Upper lobe of left lung (tissue), 6 donors: ENCODE measurements around the gene SLC4A8. TPM values are rescaled to one million over a fixed set of nuclear protein-coding genes. Genes with fewer than 3 reads are reported as not detected.

Experiments used
- ATAC-seq, 2 donors: fragments of 200-7000 bp; cut with Tn5 transposase; one replicate each; pipeline ENCODE4 v1.9.1; 2022; ENCODE audit warnings: mild to moderate bottlenecking in 2 of 2, moderate library complexity in 2 of 2; ENCODE audit not compliant: low FRiP score in 2 of 2
- DNase-seq, 2 donors: peaks; one replicate each; pipeline ENCODE4 v3.0.0-alpha.2; 2019 to 2020
- H3K27ac ChIP-seq, 4 donors: fragments of 200-600 bp; sonication (generic); one replicate each; pipeline ENCODE4 v1.5.1; 2016 to 2019
- H3K27me3 ChIP-seq, 4 donors: fragments of 200-600 bp; sonication (generic); one replicate each; pipeline ENCODE4 v1.5.1; 2017 to 2019
- H3K36me3 ChIP-seq, 4 donors: fragments of 200-600 bp; sonication (generic); one replicate each; pipeline ENCODE4 v1.5.1; 2016 to 2019
- H3K4me1 ChIP-seq, 4 donors: fragments of 200-600 bp; sonication (generic); one replicate each; pipeline ENCODE4 v1.5.1; 2018 to 2019
- H3K4me3 ChIP-seq, 4 donors: fragments of 200-600 bp; sonication (generic); one replicate each; pipeline ENCODE4 v1.5.1; 2017 to 2019; ENCODE audit warnings: mild to moderate bottlenecking in 2 of 4, moderate library complexity in 1 of 4
- H3K9me3 ChIP-seq, 4 donors: fragments of 200-600 bp; sonication (generic); one replicate each; pipeline ENCODE4 v1.5.1; 2018 to 2019
- EP300 ChIP-seq, 4 donors: sonication (generic); formaldehyde crosslinking; IDR thresholded peaks; one replicate each; pipeline ENCODE4 v1.5.1; 2017; ENCODE audit warnings: antibody characterized with exemption in 4 of 4, control low read depth in 2 of 4
- POLR2A ChIP-seq, 4 donors: fragments of 450-650 bp; IDR thresholded peaks; one replicate each; pipeline ENCODE4 v1.5.1; 2016 to 2017; ENCODE audit warnings: antibody characterized with exemption in 4 of 4, mild to moderate bottlenecking in 2 of 4
- POLR2AphosphoS5 ChIP-seq, 2 donors: sonication (generic); formaldehyde crosslinking; IDR thresholded peaks; one replicate each; pipeline ENCODE4 v1.5.1; 2017; ENCODE audit warnings: antibody characterized with exemption in 2 of 2
- WGBS, 2 donors: methylation state at CpG; one replicate each; pipeline ENCODE4 v1.1.5; 2017 to 2018; 5-methylcytosine and 5-hydroxymethylcytosine counted together
- total RNA-seq, 6 donors: library from RNA; depleted of rRNA in 4 of 6; stranded (reverse); fragments of >200 nt in 4 of 6; gene quantifications; one replicate each; pipeline versions ENCODE4 v1.1.0 to v1.2.1, GENCODE V29; 2016 to 2021
- TF ChIP-seq, protein P1 (sequence below), 6 experiments: fragments of 450-650 bp in 4 of 6; fragments of 200-600 bp in 2 of 6; sonication (generic) in 2 of 6; IDR thresholded peaks; one replicate each; pipeline ENCODE4 v1.5.1; 2016 to 2019; ENCODE audit warnings: antibody characterized with exemption in 6 of 6
- donor health status: DM: no; HTN: no; CAD: no; lungs with moderate emphysema.
- donor health status: DM: no; HTN: yes; CAD: no; lungs with severe emphysema.

The SLC4A8 gene
- total RNA-seq, 6 donors from 2014 or later = 2.3 to 13.5 (median 7.4) TPM

- no peaks in the 10 kb centered on the region for H3K27me3 ChIP-seq
- H3K4me1 ChIP-seq = no peaks in the 10 kb centered on the region
- no peak overlapping the region for H3K27ac ChIP-seq
- no peak overlapping the region for H3K4me3 ChIP-seq
- TF ChIP-seq, protein P1, sequence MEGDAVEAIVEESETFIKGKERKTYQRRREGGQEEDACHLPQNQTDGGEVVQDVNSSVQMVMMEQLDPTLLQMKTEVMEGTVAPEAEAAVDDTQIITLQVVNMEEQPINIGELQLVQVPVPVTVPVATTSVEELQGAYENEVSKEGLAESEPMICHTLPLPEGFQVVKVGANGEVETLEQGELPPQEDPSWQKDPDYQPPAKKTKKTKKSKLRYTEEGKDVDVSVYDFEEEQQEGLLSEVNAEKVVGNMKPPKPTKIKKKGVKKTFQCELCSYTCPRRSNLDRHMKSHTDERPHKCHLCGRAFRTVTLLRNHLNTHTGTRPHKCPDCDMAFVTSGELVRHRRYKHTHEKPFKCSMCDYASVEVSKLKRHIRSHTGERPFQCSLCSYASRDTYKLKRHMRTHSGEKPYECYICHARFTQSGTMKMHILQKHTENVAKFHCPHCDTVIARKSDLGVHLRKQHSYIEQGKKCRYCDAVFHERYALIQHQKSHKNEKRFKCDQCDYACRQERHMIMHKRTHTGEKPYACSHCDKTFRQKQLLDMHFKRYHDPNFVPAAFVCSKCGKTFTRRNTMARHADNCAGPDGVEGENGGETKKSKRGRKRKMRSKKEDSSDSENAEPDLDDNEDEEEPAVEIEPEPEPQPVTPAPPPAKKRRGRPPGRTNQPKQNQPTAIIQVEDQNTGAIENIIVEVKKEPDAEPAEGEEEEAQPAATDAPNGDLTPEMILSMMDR (IDR thresholded peaks at IDR 0.05) = no peak
- TF ChIP-seq POLR2AphosphoS5 (IDR thresholded peaks at IDR 0.05) (no peak), EP300 (IDR thresholded peaks at IDR 0.05) (no peak), POLR2A (IDR thresholded peaks at IDR 0.05) (no peak)
- ATAC-seq (no peak), DNase-seq (no peak)
- no peaks in the 10 kb centered on the region for H3K9me3 ChIP-seq
- no peaks in the 10 kb centered on the region for H3K36me3 ChIP-seq
Measured at GRCh38 chr12:51413149-51413548, 11.5 kb upstream of the SLC4A8 start.

GRCh38 chr12:51413791-51414190, 10.8 kb upstream of the SLC4A8 start:
- Histone ChIP-seq H3K4me3 (no peak overlapping the region), H3K27ac (no peak overlapping the region), H3K36me3 (no peaks in the 10 kb centered on the region), H3K4me1 (no peaks in the 10 kb centered on the region), H3K9me3 (no peaks in the 10 kb centered on the region), H3K27me3 (no peaks in the 10 kb centered on the region)
- DNase-seq = no peak
- WGBS, 2 donors = 97% methylated on average over 3 of the region's 3 CpGs
- TF ChIP-seq, protein P1 (IDR thresholded peaks at IDR 0.05) = no peak
- TF ChIP-seq POLR2A (IDR thresholded peaks at IDR 0.05) (no peak), POLR2AphosphoS5 (IDR thresholded peaks at IDR 0.05) (no peak), EP300 (IDR thresholded peaks at IDR 0.05) (no peak)
- ATAC-seq = no peak

GRCh38 chr12:51415931-51416330, 8.7 kb upstream of the SLC4A8 start:
- no peaks in the 10 kb centered on the region for H3K27me3 ChIP-seq
- no peaks in the 10 kb centered on the region for H3K9me3 ChIP-seq
- H3K36me3 ChIP-seq = no peaks in the 10 kb centered on the region
- ATAC-seq (no peak), DNase-seq (no peak)
- no peak overlapping the region for H3K4me3 ChIP-seq
- no peak for TF ChIP-seq EP300 (IDR thresholded peaks at IDR 0.05)
- TF ChIP-seq, protein P1 (IDR thresholded peaks at IDR 0.05) = no peak
- no peak for TF ChIP-seq POLR2AphosphoS5 (IDR thresholded peaks at IDR 0.05)
- no peak for TF ChIP-seq POLR2A (IDR thresholded peaks at IDR 0.05)
- no peak overlapping the region for H3K27ac ChIP-seq
- no peaks in the 10 kb centered on the region for H3K4me1 ChIP-seq
- WGBS, 2 donors = 96 to 98% methylated on average over 1 of the region's 1 CpG

- Histone ChIP-seq H3K27ac (no peak overlapping the region), H3K4me3 (no peak overlapping the region), H3K9me3 (no peaks in the 10 kb centered on the region), H3K4me1 (no peaks in the 10 kb centered on the region), H3K36me3 (no peaks in the 10 kb centered on the region), H3K27me3 (no peaks in the 10 kb centered on the region)
- ATAC-seq (no peak), DNase-seq (no peak)
- no peak for TF ChIP-seq POLR2AphosphoS5 (IDR thresholded peaks at IDR 0.05)
- no peak for TF ChIP-seq POLR2A (IDR thresholded peaks at IDR 0.05)
- TF ChIP-seq, protein P1 (IDR thresholded peaks at IDR 0.05) = no peak
- no peak for TF ChIP-seq EP300 (IDR thresholded peaks at IDR 0.05)
- WGBS, 2 donors = 63 to 68% methylated on average over 4 of the region's 4 CpGs
Measured at GRCh38 chr12:51417826-51418225, 6.8 kb upstream of the SLC4A8 start.

DNA sequence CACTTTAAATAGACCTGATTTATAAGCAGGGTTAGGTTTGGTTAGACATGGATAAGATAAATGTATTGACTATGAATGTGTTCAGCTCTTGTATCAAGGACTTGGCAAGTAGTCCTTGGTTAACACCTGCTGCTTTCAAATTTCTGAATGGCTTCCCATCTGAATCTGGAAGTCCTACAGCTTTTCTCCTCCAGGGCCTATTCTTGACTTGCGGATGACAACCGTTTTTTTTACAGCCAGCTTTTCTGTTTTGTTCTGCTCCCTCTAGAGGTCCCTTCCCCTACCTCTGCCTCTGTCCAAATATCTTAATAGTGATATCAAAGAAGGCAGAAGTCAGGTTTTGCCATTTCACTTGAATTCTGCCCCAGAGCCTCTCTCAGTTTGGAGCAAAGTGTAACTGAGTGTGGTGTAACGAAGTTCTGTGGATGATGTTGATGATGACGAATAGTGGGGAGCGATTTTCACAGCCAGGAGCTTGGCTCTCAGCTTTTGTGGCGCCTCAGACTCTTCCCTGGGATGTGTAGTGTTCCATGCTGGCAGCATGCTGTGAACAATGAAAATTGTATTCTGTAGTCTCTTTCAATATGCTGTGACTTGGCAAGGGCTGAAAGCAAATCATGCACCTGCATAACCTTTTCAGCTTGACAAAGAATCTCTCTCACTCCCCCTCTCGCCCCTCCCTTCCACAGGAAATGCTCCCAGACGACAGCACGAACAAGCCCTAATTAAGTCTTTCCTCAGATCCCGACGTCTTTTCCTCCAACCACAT, 5.0 kb upstream of the SLC4A8 start:
- no peak for DNase-seq

More for the DNA sequence above, 5.0 kb upstream of the SLC4A8 start:
- H3K4me1 ChIP-seq = peaks cover 4 to 6% (median 5%) of the 10 kb centered on the region in 4 donors
- TF ChIP-seq, protein P1 (IDR thresholded peaks at IDR 0.05) = no peak
- TF ChIP-seq POLR2AphosphoS5 (IDR thresholded peaks at IDR 0.05) = no peak
- no peak for TF ChIP-seq POLR2A (IDR thresholded peaks at IDR 0.05)
- TF ChIP-seq EP300 (IDR thresholded peaks at IDR 0.05) = no peak
- no peak for ATAC-seq
- no peaks in the 10 kb centered on the region for H3K36me3 ChIP-seq
- no peaks in the 10 kb centered on the region for H3K9me3 ChIP-seq
- no peak overlapping the region for H3K4me3 ChIP-seq
- H3K27me3 ChIP-seq = peaks cover 0 to under 1% (median 0%) of the 10 kb centered on the region in 4 donors
- H3K27ac ChIP-seq = no peak overlapping the region
- 42 to 50% methylated on average over 11 of the region's 11 CpGs for WGBS, 2 donors
